ENCODE measurements around the gene PRIM1.

PRIM1 gene

DNA sequence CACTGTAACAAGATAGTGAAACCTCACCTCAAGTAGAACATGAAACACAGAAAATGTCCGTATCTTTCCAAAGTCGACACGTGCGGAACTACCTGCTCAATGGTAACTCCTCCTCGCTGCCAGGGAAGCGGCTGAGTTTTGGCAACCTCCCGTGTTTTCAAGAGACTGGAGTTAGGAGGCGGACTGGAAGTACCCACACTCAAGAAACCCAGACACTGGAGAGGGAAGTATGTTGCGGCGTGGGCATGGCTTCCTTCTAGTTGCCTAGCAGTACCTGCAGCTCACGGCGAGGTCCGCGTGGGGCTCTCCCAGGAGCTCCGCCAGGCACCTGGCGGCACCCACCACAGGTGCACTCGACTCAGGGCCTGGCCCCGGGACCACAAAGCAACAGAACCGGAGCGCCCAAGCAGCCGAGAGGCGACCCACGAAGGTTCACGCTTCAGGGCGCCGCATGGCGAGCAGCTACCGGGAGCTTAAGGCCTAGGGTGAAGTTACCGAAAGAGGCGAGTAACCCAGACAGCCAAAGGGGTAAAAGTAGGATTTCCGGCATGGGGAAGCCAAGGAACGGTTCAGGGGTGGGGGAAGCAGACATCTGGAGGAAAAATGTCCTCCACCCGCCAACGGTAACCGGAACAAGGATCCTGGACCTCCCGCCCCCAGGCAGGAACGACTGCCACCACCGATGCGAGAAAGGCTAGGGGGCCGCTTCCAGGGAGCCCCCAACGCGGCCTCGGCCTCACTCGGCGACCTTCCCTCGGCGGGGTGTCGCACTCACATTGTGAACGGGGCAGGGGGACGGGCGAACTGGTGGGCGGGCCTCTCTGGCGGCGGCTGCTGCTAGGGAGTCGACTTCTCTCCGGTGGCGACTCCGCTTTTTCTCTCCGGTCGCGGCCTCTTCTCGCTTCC, 64.6 kb downstream of the PRIM1 start:
- peak; percentile 35 for DNase-seq (ENCODE audit: low read depth, low spot score)

DNA sequence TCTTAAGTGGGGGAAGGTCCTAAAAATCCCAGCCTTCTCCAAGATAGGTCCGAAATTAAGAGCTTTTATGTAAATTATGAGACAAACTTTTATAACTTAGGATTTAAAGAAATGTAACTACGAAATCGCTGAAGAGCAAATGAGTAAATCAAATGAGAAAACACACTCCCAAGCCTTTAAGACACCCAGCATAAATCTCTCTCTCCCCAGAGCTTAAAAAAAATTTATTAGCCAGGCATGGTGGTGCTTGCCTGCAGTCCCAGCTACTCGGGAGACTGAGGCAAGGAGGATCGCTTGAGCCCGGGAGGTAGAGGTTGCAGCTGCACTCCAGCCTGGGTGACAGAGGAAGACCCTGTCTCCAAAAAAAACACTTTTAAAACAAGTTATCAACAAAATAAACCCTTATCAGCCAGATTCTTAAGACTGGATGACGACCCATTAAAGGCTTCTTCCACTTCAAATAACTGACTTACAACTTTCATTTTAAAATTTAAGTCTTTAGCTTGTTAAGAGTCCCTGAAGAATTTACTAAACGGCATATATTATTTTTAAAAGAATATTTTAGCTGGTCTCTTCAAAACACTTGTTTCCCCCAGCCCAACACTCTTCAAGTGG, 67.3 kb downstream of the PRIM1 start:
- DNase-seq (ENCODE audit: low read depth, low spot score): no peak
- peak overlapping the region; percentile 18; the same call in 1 of the 2 replicates for H3K4me3 ChIP-seq (ENCODE audit: low read length)

More for the DNA sequence above, 64.6 kb downstream of the PRIM1 start:
- peak overlapping the region; percentile 95 for H3K4me3 ChIP-seq (ENCODE audit: low read length)

DNA sequence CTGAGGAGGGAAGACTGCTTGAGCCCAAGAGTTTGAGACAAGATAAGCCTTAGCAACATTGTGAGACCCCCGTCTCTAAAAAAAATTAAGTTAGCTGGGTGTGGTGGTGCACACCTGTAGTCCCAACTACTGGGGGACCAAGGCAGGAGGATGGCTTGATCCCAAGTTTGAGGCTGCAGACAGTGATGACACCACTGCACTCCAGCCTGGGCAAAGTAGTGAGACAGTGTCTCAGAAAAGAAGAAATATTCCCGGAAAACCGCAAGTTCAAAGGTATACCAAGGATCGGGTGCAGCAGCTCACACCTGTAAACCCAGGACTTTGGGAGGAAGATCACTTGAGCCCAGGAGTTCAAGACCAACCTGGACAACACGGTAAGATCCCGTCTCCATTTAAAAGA, 69.8 kb downstream of the PRIM1 start:
- no peak for DNase-seq (ENCODE audit: low read depth, low spot score)
- no peak overlapping the region for H3K4me3 ChIP-seq (ENCODE audit: low read length)

Measured in Jurkat, Clone E6-1 (cell line).